HS-5 (cell line): ENCODE measurements around the gene CISD1.

Experiments
- DNase-seq: peaks from one replicate; pipeline ENCODE4 v3.0.0-alpha.2; 2012; ENCODE audit warnings: low read depth

Gene CISD1

GRCh38 chr10:58311026-58311425 lies 42.1 kb downstream of the CISD1 start:
- DNase-seq, result no peak

GRCh38 chr10:58316874-58317273 lies 47.9 kb downstream of the CISD1 start:
- no peak for DNase-seq

GRCh38 chr10:58318346-58318745 lies 49.4 kb downstream of the CISD1 start:
- DNase-seq, result no peak

- no peak for DNase-seq
These were observed 50.6 kb downstream of the CISD1 start for GRCh38 chr10:58319599-58319998.

GRCh38 chr10:58320351-58321049 lies 51.5 kb downstream of the CISD1 start:
- no peak for DNase-seq

GRCh38 chr10:58322072-58322834 lies 53.3 kb downstream of the CISD1 start:
- DNase-seq, result no peak

GRCh38 chr10:58322835-58323209 lies 53.9 kb downstream of the CISD1 start:
- no peak for DNase-seq

GRCh38 chr10:58326967-58327381 lies 58.0 kb downstream of the CISD1 start:
- DNase-seq, result no peak

GRCh38 chr10:58328233-58328632 lies 59.3 kb downstream of the CISD1 start:
- no peak for DNase-seq

- DNase-seq, result no peak
These were observed 61.5 kb downstream of the CISD1 start for GRCh38 chr10:58330431-58330830.

- DNase-seq, result no peak
These were observed 62.7 kb downstream of the CISD1 start for GRCh38 chr10:58331646-58332045.

GRCh38 chr10:58334817-58335305 lies 65.9 kb downstream of the CISD1 start, which contains the start of gene UBE2D1:
Gene UBE2D1 (plus strand): TSS chr10:58335006. CDS start chr10:58335202, 196 bp downstream.
- DNase-seq, result no peak

GRCh38 chr10:58335306-58336005 lies 66.5 kb downstream of the CISD1 start:
- DNase-seq, result peak; percentile 48

- DNase-seq, result no peak
These were observed 67.3 kb downstream of the CISD1 start for GRCh38 chr10:58336242-58336641.
